ENCODE measurements around the gene MSRB2.

GRCh38 chr10:23139677-23140076, 44.3 kb downstream of the MSRB2 start:
- TF ChIP-seq RCOR1 (IDR thresholded peaks at IDR 0.05; ENCODE audit: insufficient replicate concordance, low read length) (no peak), RAD21 (IDR thresholded peaks at IDR 0.05; ENCODE audit: low read length) (no peak), CTCF (conservative IDR thresholded peaks at IDR 0.05; ENCODE audit: low read depth, low read length) (no peak), SMC3 (IDR thresholded peaks at IDR 0.05; ENCODE audit: low read depth, low read length) (no peak), USF2 (IDR thresholded peaks at IDR 0.05; ENCODE audit: low read depth, low read length) (no peak), FOS (IDR thresholded peaks at IDR 0.05; ENCODE audit: low read depth, low read length) (no peak), POLR2A (IDR thresholded peaks at IDR 0.05; ENCODE audit: low read depth, low read length) (no peak), NFE2L2 (IDR thresholded peaks at IDR 0.05; ENCODE audit: low read depth, low read length) (no peak), MAFK (IDR thresholded peaks at IDR 0.05; ENCODE audit: low read depth, low read length) (no peak), CHD1 (IDR thresholded peaks at IDR 0.05; ENCODE audit: low read depth, low read length) (no peak), MAZ (IDR thresholded peaks at IDR 0.05; ENCODE audit: borderline replicate concordance, low read depth, low read length) (no peak), CEBPB (IDR thresholded peaks at IDR 0.05; ENCODE audit: low read depth, low read length) (no peak)
- TF ChIP-seq, protein P1, sequence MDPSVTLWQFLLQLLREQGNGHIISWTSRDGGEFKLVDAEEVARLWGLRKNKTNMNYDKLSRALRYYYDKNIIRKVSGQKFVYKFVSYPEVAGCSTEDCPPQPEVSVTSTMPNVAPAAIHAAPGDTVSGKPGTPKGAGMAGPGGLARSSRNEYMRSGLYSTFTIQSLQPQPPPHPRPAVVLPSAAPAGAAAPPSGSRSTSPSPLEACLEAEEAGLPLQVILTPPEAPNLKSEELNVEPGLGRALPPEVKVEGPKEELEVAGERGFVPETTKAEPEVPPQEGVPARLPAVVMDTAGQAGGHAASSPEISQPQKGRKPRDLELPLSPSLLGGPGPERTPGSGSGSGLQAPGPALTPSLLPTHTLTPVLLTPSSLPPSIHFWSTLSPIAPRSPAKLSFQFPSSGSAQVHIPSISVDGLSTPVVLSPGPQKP (IDR thresholded peaks at IDR 0.05; ENCODE audit: borderline replicate concordance, low read depth, low read length): no peak
